GM23338 (cell line): ENCODE measurements around the gene MYCBPAP. TPM values are rescaled to one million over a fixed set of nuclear protein-coding genes. Genes with fewer than 3 reads are reported as not detected.

ENCODE experiments used
- ATAC-seq: fragments of 200-7000 bp; cut with Tn5 transposase; 3 replicates; pipeline ENCODE4 v1.9.1; 2020
- DNase-seq: peaks from one replicate; pipeline ENCODE4 v3.0.0-alpha.2; 2015; ENCODE audit warnings: low spot score
- H2AFZ ChIP-seq: fragments of 200-600 bp; sonication (generic); 2 replicates; pipeline ENCODE4 v1.8.0; 2016; ENCODE audit warnings: antibody characterized with exemption, mild to moderate bottlenecking, moderate library complexity
- H3F3A ChIP-seq: fragments of 200-600 bp; sonication (generic); replicated peaks from 2 replicates; pipeline ENCODE4 v1.8.0; 2017; ENCODE audit warnings: antibody characterized with exemption, mixed run types, low read depth
- H3K27ac ChIP-seq: fragments of 200-600 bp; sonication (generic); 2 replicates; pipeline ENCODE4 v1.6.1; 2016; ENCODE audit warnings: low read depth
- H3K27me3 ChIP-seq: fragments of 200-600 bp; sonication (generic); 2 replicates; pipeline ENCODE4 v1.8.0; 2016; ENCODE audit warnings: mild to moderate bottlenecking, mixed run types, moderate library complexity; ENCODE audit not compliant: insufficient read depth
- H3K36me3 ChIP-seq: fragments of 200-600 bp; sonication (generic); 2 replicates; pipeline ENCODE4 v1.8.0; 2016; ENCODE audit warnings: mild to moderate bottlenecking; ENCODE audit not compliant: insufficient read depth
- H3K4me1 ChIP-seq: fragments of 200-600 bp; sonication (generic); 2 replicates; pipeline ENCODE4 v1.8.0; 2016; ENCODE audit warnings: mild to moderate bottlenecking, moderate library complexity; ENCODE audit not compliant: insufficient read depth
- H3K4me2 ChIP-seq: fragments of 200-600 bp; sonication (generic); 2 replicates; pipeline ENCODE4 v1.7.1; 2017; ENCODE audit warnings: mixed run types
- H3K4me3 ChIP-seq: fragments of 200-600 bp; sonication (generic); 2 replicates; pipeline ENCODE4 v1.6.1; 2016; ENCODE audit warnings: mixed run types
- H3K79me2 ChIP-seq: fragments of 200-600 bp; sonication (generic); replicated peaks from 2 replicates; pipeline ENCODE4 v1.8.0; 2017; ENCODE audit warnings: mild to moderate bottlenecking; ENCODE audit not compliant: insufficient read depth
- H3K9me2 ChIP-seq: fragments of 200-600 bp; sonication (generic); 2 replicates; pipeline ENCODE4 v1.8.0; 2017; ENCODE audit not compliant: insufficient read depth
- H4K20me1 ChIP-seq: fragments of 200-600 bp; sonication (generic); replicated peaks from 2 replicates; pipeline ENCODE4 v1.8.0; 2017; ENCODE audit warnings: mild to moderate bottlenecking; ENCODE audit not compliant: insufficient read depth
- H3K27ac Mint-ChIP-seq: 2 replicates; pipeline ENCODE4 v1.8.0; 2020; ENCODE audit warnings: inconsistent platforms, mild to moderate bottlenecking, moderate library complexity, mixed read lengths
- H3K27me3 Mint-ChIP-seq: 3 replicates; pipeline ENCODE4 v1.8.0; 2022; ENCODE audit warnings: low read depth, mild to moderate bottlenecking, moderate library complexity, mixed read lengths, inconsistent platforms; ENCODE audit not compliant: insufficient read depth, poor library complexity
- H3K36me3 Mint-ChIP-seq: 3 replicates; pipeline ENCODE4 v1.8.0; 2021; ENCODE audit warnings: low read depth, mild to moderate bottlenecking, inconsistent platforms, moderate library complexity, mixed read lengths
- H3K4me1 Mint-ChIP-seq: 3 replicates; pipeline ENCODE4 v1.8.0; 2020; ENCODE audit warnings: mild to moderate bottlenecking, inconsistent platforms, mixed read lengths
- H3K4me3 Mint-ChIP-seq: 3 replicates; pipeline ENCODE4 v1.8.0; 2021; ENCODE audit warnings: moderate library complexity, mild to moderate bottlenecking, inconsistent platforms, mixed read lengths
- H3K9me3 Mint-ChIP-seq: 3 replicates; pipeline ENCODE4 v1.8.0; 2020; ENCODE audit warnings: moderate library complexity, mild to moderate bottlenecking, inconsistent platforms, mixed read lengths
- CTCF ChIP-seq, 2 experiments: fragments of 200-600 bp in 1 of 2; sonication (generic) in 1 of 2; conservative IDR thresholded peaks; 2 replicates each; pipeline versions ENCODE4 v1.5.1 to v1.6.1; 2016 to 2017; ENCODE audit warnings: antibody characterized with exemption in 2 of 2, low read depth in 2 of 2, mild to moderate bottlenecking in 2 of 2, moderate library complexity in 1 of 2
- EZH2 ChIP-seq: fragments of 200-600 bp; sonication (generic); IDR thresholded peaks from one replicate; pipeline ENCODE4 v1.8.0; 2017; ENCODE audit warnings: antibody characterized with exemption, mild to moderate bottlenecking, low read depth; ENCODE audit not compliant: unreplicated experiment
- EZH2phosphoT487 ChIP-seq: fragments of 200-600 bp; sonication (generic); IDR thresholded peaks from one replicate; pipeline ENCODE4 v1.8.1; 2018; ENCODE audit warnings: antibody characterized with exemption; ENCODE audit not compliant: unreplicated experiment
- JUNB ChIP-seq: IDR thresholded peaks from one replicate; pipeline ENCODE4 v1.6.1; 2016; ENCODE audit warnings: antibody characterized with exemption; ENCODE audit not compliant: unreplicated experiment
- NANOG ChIP-seq: IDR thresholded peaks from 2 replicates; pipeline ENCODE4 v1.6.1; 2016; ENCODE audit warnings: antibody characterized with exemption, borderline replicate concordance
- REST ChIP-seq: IDR thresholded peaks from one replicate; pipeline ENCODE4 v1.6.1; 2018; ENCODE audit warnings: antibody characterized with exemption; ENCODE audit not compliant: unreplicated experiment
- STAT1 ChIP-seq: IDR thresholded peaks from one replicate; pipeline ENCODE4 v1.6.1; 2016; ENCODE audit warnings: antibody characterized with exemption; ENCODE audit not compliant: unreplicated experiment
- ZNF114 ChIP-seq: fragments of 250-450 bp; sonication (Bioruptor Pico); IDR thresholded peaks from 2 replicates; pipeline ENCODE4 v1.5.0; 2020; ENCODE audit warnings: mild to moderate bottlenecking, moderate library complexity
- ZNF331 ChIP-seq: fragments of 250-450 bp; sonication (Bioruptor Pico); IDR thresholded peaks from 2 replicates; pipeline ENCODE4 v1.5.0; 2020; ENCODE audit warnings: low read depth, mild to moderate bottlenecking, moderate library complexity
- ZNF462 ChIP-seq: fragments of 250-450 bp; sonication (Bioruptor Pico); IDR thresholded peaks from 2 replicates; pipeline ENCODE4 v1.5.0; 2020; ENCODE audit warnings: mild to moderate bottlenecking, moderate library complexity
- polyA plus RNA-seq: library from polyadenylated mRNA; unstranded; fragments of >200 nt; fragmentation: Nextera tagmentation; extraction: Ambion mirVana; gene quantifications from 2 replicates; pipeline ENCODE4 v1.2.1, GENCODE V29; 2016
- total RNA-seq: library from RNA; depleted of rRNA; stranded (reverse); fragments of >200 nt; shearing (Covaris generic); gene quantifications from 2 replicates; pipeline ENCODE4 v1.2.3, GENCODE V29; 2014

Gene MYCBPAP
- total and polyA plus RNA-seq, 2 experiments from 2014 or later = 0.63 to 1.7 TPM

GRCh38 chr17:50571681-50572080 is 63.4 kb downstream of the MYCBPAP start (continued):
- no peak for TF ChIP-seq REST

GRCh38 chr17:50572541-50572940 is 64.3 kb downstream of the MYCBPAP start:
- H3K9me2 ChIP-seq = no peaks in the 10 kb centered on the region
- Mint-ChIP-seq H3K36me3 (no peaks in the 10 kb centered on the region; the same call in 2 of the 3 replicates), H3K27ac (no peak overlapping the region)
- TF ChIP-seq CTCF (conservative IDR thresholded peaks at IDR 0.05; ENCODE audit: low read depth in 2 of 2) = no peak
- TF ChIP-seq JUNB = no peak
- no peak for TF ChIP-seq NANOG
- TF ChIP-seq ZNF331 = no peak
- no peak for TF ChIP-seq ZNF462 (CRISPR knock-in tag)
- no peak for TF ChIP-seq REST
- TF ChIP-seq STAT1 = no peak
- no peak for TF ChIP-seq EZH2phosphoT487
- no peak for TF ChIP-seq ZNF114
- no peak for TF ChIP-seq EZH2

More at GRCh38 chr17:50572541-50572940, 64.3 kb downstream of the MYCBPAP start:
- Mint-ChIP-seq H3K9me3 (no peaks in the 10 kb centered on the region), H3K4me1 (peaks cover 33% of the 10 kb centered on the region), H3K4me3 (no peak overlapping the region), H3K27me3 (peaks cover 14% of the 10 kb centered on the region)
- Histone ChIP-seq H3K4me3 (no peak overlapping the region), H3K36me3 (no peaks in the 10 kb centered on the region), H3K27ac (no peak overlapping the region), H2AFZ (no peak overlapping the region), H3K79me2 (no peaks in the 10 kb centered on the region), H3F3A (no peaks in the 10 kb centered on the region), H4K20me1 (no peaks in the 10 kb centered on the region), H3K4me2 (no peak overlapping the region), H3K4me1 (peaks cover 8% of the 10 kb centered on the region), H3K27me3 (peaks cover 3% of the 10 kb centered on the region; the same call in 1 of the 2 replicates)
- DNase-seq = no peak
- ATAC-seq = no peak
